CD14-positive monocyte (primary cell): ENCODE measurements around the gene HEMK1. TPM values are rescaled to one million over a fixed set of nuclear protein-coding genes. Genes with fewer than 3 reads are reported as not detected.

Source experiments
- DNase-seq, 3 donors: peaks; one replicate each; pipeline ENCODE4 v3.0.0-alpha.2; 2011 to 2022
- H2AFZ ChIP-seq: 2 replicates; pipeline ENCODE4 v1.6.0; 2012; ENCODE audit warnings: mild to moderate bottlenecking, low read depth, low read length, inconsistent platforms; ENCODE audit not compliant: insufficient read depth, poor library complexity, severe bottlenecking
- H3K27ac ChIP-seq, 2 donors: 1 replicate in 1 of 2; 2 replicates in 1 of 2; pipeline ENCODE4 v1.5.1; 2012 to 2013; ENCODE audit warnings: low read length in 2 of 2, control low read depth in 1 of 2, inconsistent platforms in 1 of 2, low read depth in 1 of 2, mild to moderate bottlenecking in 1 of 2
- H3K27me3 ChIP-seq, 2 donors: one replicate each; pipeline versions ENCODE4 v1.6.0 to v1.6.1; 2011 to 2013; ENCODE audit warnings: low read length in 2 of 2; ENCODE audit not compliant: control insufficient read depth in 2 of 2, insufficient read depth in 2 of 2
- H3K36me3 ChIP-seq, 2 donors: replicated peaks in 1 of 2; 1 replicate in 1 of 2; 2 replicates in 1 of 2; pipeline versions ENCODE4 v1.5.1 to v1.6.1; 2012 to 2013; ENCODE audit warnings: low read length in 2 of 2, control low read depth in 1 of 2, inconsistent platforms in 1 of 2, mild to moderate bottlenecking in 1 of 2; ENCODE audit not compliant: insufficient read depth in 2 of 2, control insufficient read depth in 1 of 2
- H3K4me1 ChIP-seq, 2 donors: 1 replicate in 1 of 2; 2 replicates in 1 of 2; pipeline versions ENCODE4 v1.5.1 to v1.6.1; 2012 to 2013; ENCODE audit warnings: low read length in 2 of 2, control low read depth in 1 of 2, inconsistent platforms in 1 of 2, mild to moderate bottlenecking in 1 of 2, moderate library complexity in 1 of 2; ENCODE audit not compliant: insufficient read depth in 2 of 2, control insufficient read depth in 1 of 2
- H3K4me2 ChIP-seq: replicated peaks from 2 replicates; pipeline ENCODE3; 2012; ENCODE audit warnings: low read length, moderate library complexity, mild to moderate bottlenecking; ENCODE audit not compliant: poor library complexity, severe bottlenecking; ENCODE audit errors: extremely low read depth
- H3K4me3 ChIP-seq, 3 experiments: fragments of 200-600 bp in 1 of 3; sonication (generic) in 1 of 3; replicated peaks in 1 of 3; 1 replicate in 2 of 3; 2 replicates in 1 of 3; pipeline ENCODE4 v1.5.1; 2011 to 2013; ENCODE audit warnings: low read length in 3 of 3, mild to moderate bottlenecking in 3 of 3, control low read depth in 2 of 3, low read depth in 2 of 3, inconsistent platforms in 1 of 3, moderate library complexity in 1 of 3
- H3K79me2 ChIP-seq: 2 replicates; pipeline ENCODE4 v1.6.0; 2012; ENCODE audit warnings: mild to moderate bottlenecking, control low read depth, inconsistent platforms, low read length, moderate library complexity; ENCODE audit not compliant: insufficient read depth
- H3K9ac ChIP-seq: 2 replicates; pipeline ENCODE4 v1.6.0; 2017; ENCODE audit warnings: low read length, mild to moderate bottlenecking; ENCODE audit not compliant: insufficient read depth, poor library complexity, severe bottlenecking
- H3K9me3 ChIP-seq, 2 donors: replicated peaks in 1 of 2; 1 replicate in 1 of 2; 2 replicates in 1 of 2; pipeline versions ENCODE4 v1.5.1 to v1.6.1; 2012 to 2013; ENCODE audit warnings: low read length in 2 of 2, control low read depth in 1 of 2; ENCODE audit not compliant: control insufficient read depth in 1 of 2, insufficient read depth in 1 of 2
- H4K20me1 ChIP-seq: 2 replicates; pipeline ENCODE4 v1.6.0; 2012; ENCODE audit warnings: mild to moderate bottlenecking, low read length, control low read depth, moderate library complexity; ENCODE audit not compliant: insufficient read depth
- H3K27ac Mint-ChIP-seq, 7 donors: one replicate each; pipeline ENCODE4 v1.8.0; 2020; ENCODE audit warnings: mild to moderate bottlenecking in 7 of 7, mixed read lengths in 7 of 7, moderate library complexity in 6 of 7, inconsistent platforms in 2 of 7
- H3K27me3 Mint-ChIP-seq, 3 donors: one replicate each; pipeline ENCODE4 v1.8.0; 2021 to 2022; ENCODE audit warnings: low read depth in 3 of 3, mild to moderate bottlenecking in 3 of 3, mixed read lengths in 3 of 3, moderate library complexity in 3 of 3, inconsistent platforms in 1 of 3
- H3K36me3 Mint-ChIP-seq, 2 donors: one replicate each; pipeline ENCODE4 v1.8.0; 2020; ENCODE audit warnings: mixed read lengths in 2 of 2, inconsistent platforms in 1 of 2, mild to moderate bottlenecking in 1 of 2
- H3K4me1 Mint-ChIP-seq: one replicate; pipeline ENCODE4 v1.8.0; 2020; ENCODE audit warnings: mild to moderate bottlenecking, mixed read lengths
- H3K4me3 Mint-ChIP-seq, 2 donors: one replicate each; pipeline ENCODE4 v1.8.0; 2020; ENCODE audit warnings: mild to moderate bottlenecking in 2 of 2, mixed read lengths in 2 of 2, moderate library complexity in 1 of 2
- H3K9me3 Mint-ChIP-seq, 7 donors: one replicate each; pipeline ENCODE4 v1.8.0; 2020 to 2022; ENCODE audit warnings: mixed read lengths in 7 of 7, mild to moderate bottlenecking in 6 of 7, moderate library complexity in 6 of 7, inconsistent platforms in 2 of 7
- CTCF ChIP-seq: fragments of 200-600 bp; IDR thresholded peaks from one replicate; pipeline ENCODE4 v1.8.0; 2022; ENCODE audit warnings: antibody characterized with exemption, mild to moderate bottlenecking
- WGBS: methylation state at CpG from one replicate; pipeline ENCODE4 v1.1.5; 2013; ENCODE audit warnings: missing lambda C conversion rate; ENCODE audit not compliant: insufficient coverage; 5-methylcytosine and 5-hydroxymethylcytosine counted together
- intact Hi-C, 2 donors: fragments of 100-400 bp; cut with micrococcal nuclease; formaldehyde crosslinking; loops; one replicate each; pipeline versions ENCODE4 v1.15.0 to v1.15.1; 2023
- polyA plus RNA-seq, 3 donors: library from polyadenylated mRNA; depleted of rRNA in 1 of 3; unstranded in 2 of 3; stranded (reverse) in 1 of 3; fragments of 300-500 nt in 2 of 3; fragments of >200 nt in 1 of 3; fragmentation: Illumina TruSeq in 2 of 3; gene quantifications; 1 replicate in 2 of 3; 2 replicates in 1 of 3; pipeline ENCODE4 v1.2.3, GENCODE V29; 2012 to 2021

Gene HEMK1
- polyA plus RNA-seq, 3 donors, result 10.1 to 14.0 (median 12.1) TPM

- Histone ChIP-seq H3K27ac (no peak overlapping the region), H3K4me3 (no peak overlapping the region), H3K4me2 (no peak overlapping the region), H3K9ac (no peak overlapping the region), H3K4me1 (no peaks in the 10 kb centered on the region), H3K9me3 (no peaks in the 10 kb centered on the region), H3K27me3 (peaks cover 0 to 23% of the 10 kb centered on the region in 2 donors), H4K20me1 (no peaks in the 10 kb centered on the region), H2AFZ (no peak overlapping the region), H3K79me2 (no peaks in the 10 kb centered on the region), H3K36me3 (no peaks in the 10 kb centered on the region)
- Mint-ChIP-seq H3K9me3 (peaks cover 0 to 2% (median 0%) of the 10 kb centered on the region in 7 donors), H3K4me1 (no peaks in the 10 kb centered on the region), H3K27ac (no peak overlapping the region), H3K36me3 (no peaks in the 10 kb centered on the region), H3K4me3 (no peak overlapping the region), H3K27me3 (peaks cover 25 to 41% (median 40%) of the 10 kb centered on the region in 3 donors)
- no peak for DNase-seq
- intact Hi-C loops, result no loop called here
- TF ChIP-seq CTCF, result no peak
- WGBS, result 85% methylated on average over 6 of the region's 9 CpGs
Measured at GRCh38 chr3:50534681-50535330, 34.5 kb upstream of the HEMK1 start.

GRCh38 chr3:50536471-50537180 lies 32.7 kb upstream of the HEMK1 start:
- H3K27me3 Mint-ChIP-seq, result peaks cover 20 to 27% (median 26%) of the 10 kb centered on the region in 3 donors
- H3K9me3 ChIP-seq, result no peaks in the 10 kb centered on the region

More at GRCh38 chr3:50536471-50537180, 32.7 kb upstream of the HEMK1 start:
- no peak overlapping the region for H3K27ac Mint-ChIP-seq
- H3K4me1 ChIP-seq, result no peaks in the 10 kb centered on the region
- peaks cover 0 to 2% (median 0%) of the 10 kb centered on the region in 7 donors for H3K9me3 Mint-ChIP-seq
- no peak overlapping the region for H3K4me3 Mint-ChIP-seq
- TF ChIP-seq CTCF, result no peak
- H3K36me3 ChIP-seq, result no peaks in the 10 kb centered on the region
- H3K27ac ChIP-seq, result no peak overlapping the region
- intact Hi-C loops, result no loop called here
- 69% methylated on average over 4 of the region's 5 CpGs for WGBS
- no peak overlapping the region for H3K9ac ChIP-seq
- no peaks in the 10 kb centered on the region for H4K20me1 ChIP-seq
- H3K4me1 Mint-ChIP-seq, result no peaks in the 10 kb centered on the region
- H3K79me2 ChIP-seq, result no peaks in the 10 kb centered on the region
- H3K4me2 ChIP-seq, result no peak overlapping the region
- H3K27me3 ChIP-seq, result peaks cover 0 to 7% of the 10 kb centered on the region in 2 donors
- H2AFZ ChIP-seq, result no peak overlapping the region
- no peak overlapping the region for H3K4me3 ChIP-seq
- H3K36me3 Mint-ChIP-seq, result no peaks in the 10 kb centered on the region
- DNase-seq, result no peak
